GM12865 (cell line): ENCODE measurements around the gene LRRC27.
A peak's percentile ranks its signal among the peaks of the same experiment; 100 is the strongest.

Source experiments
- DNase-seq: peaks from one replicate; pipeline ENCODE4 v3.0.0; 2010; ENCODE audit warnings: low read depth
- H3K4me3 ChIP-seq: 2 replicates; pipeline ENCODE4 v1.5.1; 2011; ENCODE audit warnings: mild to moderate bottlenecking, low read depth, low read length, control low read depth
- TF ChIP-seq, protein P1 (sequence below): IDR thresholded peaks from 2 replicates; pipeline ENCODE4 v1.5.1; 2011; ENCODE audit warnings: low read length, control low read depth, low read depth, inconsistent platforms; ENCODE audit not compliant: insufficient read depth; ENCODE audit errors: missing control alignments

LRRC27 gene

DNA sequence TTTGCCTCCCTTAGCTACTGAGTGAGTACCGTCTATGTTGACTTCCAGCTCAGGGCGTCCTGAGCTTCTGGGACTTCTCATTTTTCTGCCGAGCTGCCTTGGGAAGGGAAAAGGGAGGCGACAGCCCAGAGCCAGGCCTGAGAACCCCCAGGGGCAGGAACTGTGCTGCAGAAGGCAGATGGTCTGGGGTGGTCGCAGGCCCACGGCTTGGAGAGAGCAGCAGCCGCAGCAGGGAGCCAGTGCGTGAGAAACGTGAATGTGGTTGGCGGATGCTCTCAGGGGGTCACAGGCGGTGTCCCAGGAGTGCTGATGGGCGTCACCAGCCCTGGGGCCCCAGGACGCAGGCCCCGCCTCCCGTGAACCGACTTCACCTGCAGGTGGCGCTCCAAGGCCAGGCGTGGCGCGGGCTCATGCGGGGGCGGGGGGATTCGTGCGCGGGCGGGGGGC lies 55.8 kb downstream of the LRRC27 start:
- H3K4me3 ChIP-seq: no peak overlapping the region
- DNase-seq: peak; percentile 47
- TF ChIP-seq, protein P1, sequence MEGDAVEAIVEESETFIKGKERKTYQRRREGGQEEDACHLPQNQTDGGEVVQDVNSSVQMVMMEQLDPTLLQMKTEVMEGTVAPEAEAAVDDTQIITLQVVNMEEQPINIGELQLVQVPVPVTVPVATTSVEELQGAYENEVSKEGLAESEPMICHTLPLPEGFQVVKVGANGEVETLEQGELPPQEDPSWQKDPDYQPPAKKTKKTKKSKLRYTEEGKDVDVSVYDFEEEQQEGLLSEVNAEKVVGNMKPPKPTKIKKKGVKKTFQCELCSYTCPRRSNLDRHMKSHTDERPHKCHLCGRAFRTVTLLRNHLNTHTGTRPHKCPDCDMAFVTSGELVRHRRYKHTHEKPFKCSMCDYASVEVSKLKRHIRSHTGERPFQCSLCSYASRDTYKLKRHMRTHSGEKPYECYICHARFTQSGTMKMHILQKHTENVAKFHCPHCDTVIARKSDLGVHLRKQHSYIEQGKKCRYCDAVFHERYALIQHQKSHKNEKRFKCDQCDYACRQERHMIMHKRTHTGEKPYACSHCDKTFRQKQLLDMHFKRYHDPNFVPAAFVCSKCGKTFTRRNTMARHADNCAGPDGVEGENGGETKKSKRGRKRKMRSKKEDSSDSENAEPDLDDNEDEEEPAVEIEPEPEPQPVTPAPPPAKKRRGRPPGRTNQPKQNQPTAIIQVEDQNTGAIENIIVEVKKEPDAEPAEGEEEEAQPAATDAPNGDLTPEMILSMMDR: peak; percentile 60

DNA sequence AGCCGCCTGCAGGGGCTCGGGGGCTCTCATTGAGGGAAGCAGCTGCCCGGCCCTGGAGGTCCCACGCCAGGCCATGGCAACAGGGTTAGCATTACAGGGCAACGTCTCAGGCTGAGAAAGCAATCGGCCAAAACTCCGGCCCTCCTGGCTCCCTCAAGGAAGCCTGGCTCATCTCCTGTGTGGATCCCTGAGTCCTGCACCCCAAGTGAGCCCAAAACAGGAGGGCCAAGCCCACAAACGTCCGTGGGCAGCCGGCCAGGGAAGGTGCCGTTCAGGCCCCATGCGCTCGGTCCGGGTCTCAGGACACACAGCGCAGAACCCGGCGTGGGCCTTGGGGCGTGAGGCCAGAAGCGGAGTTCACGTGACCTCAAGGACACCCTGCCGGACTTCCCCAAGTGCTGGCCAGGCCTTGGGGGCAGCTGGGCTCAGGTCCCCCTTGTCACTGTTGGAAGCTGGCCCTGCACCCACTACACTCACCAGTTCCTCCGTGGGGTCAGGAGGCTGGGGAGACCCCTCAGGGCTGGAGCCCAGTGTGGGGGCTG lies 57.0 kb downstream of the LRRC27 start:
- DNase-seq: no peak
- no peak overlapping the region for H3K4me3 ChIP-seq
- TF ChIP-seq, protein P1: no peak

DNA sequence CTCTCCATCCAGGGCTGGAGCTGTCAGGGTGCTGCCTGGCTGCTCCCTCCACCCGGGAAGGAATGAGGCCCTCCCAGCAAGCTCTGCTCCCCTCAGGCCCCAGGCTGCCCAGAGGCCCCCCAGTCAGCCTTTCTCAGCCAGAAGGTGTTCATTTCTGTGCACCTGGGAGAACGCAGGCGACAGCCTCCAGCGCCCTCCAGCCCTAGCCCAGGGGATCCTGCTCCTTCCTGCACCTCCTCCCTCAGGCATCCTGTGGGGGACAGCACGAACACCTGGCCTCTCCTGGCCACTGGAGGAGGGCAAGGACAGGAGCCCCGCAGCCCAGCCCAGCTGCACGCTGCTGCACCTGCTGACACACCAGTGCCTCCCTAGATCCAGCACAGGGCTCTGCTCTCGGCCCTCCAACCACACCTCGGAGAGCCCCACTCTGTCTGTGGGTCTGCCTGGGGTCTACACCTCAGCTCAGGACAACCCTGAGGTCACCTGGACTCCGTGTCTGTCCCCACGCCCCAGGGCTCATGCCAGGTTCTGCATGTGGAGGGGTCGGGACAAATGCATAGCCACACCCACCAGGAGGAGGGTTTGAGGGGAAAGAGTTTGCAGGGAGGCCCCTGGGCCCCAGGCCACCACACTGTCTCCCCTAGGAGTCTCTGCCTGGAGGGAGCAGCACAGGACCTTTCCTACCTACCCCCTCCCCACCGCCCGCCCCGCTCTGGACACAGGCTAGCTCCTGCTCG lies 57.6 kb downstream of the LRRC27 start:
- TF ChIP-seq, protein P1: no peak
- no peak for DNase-seq
- H3K4me3 ChIP-seq: no peak overlapping the region

DNA sequence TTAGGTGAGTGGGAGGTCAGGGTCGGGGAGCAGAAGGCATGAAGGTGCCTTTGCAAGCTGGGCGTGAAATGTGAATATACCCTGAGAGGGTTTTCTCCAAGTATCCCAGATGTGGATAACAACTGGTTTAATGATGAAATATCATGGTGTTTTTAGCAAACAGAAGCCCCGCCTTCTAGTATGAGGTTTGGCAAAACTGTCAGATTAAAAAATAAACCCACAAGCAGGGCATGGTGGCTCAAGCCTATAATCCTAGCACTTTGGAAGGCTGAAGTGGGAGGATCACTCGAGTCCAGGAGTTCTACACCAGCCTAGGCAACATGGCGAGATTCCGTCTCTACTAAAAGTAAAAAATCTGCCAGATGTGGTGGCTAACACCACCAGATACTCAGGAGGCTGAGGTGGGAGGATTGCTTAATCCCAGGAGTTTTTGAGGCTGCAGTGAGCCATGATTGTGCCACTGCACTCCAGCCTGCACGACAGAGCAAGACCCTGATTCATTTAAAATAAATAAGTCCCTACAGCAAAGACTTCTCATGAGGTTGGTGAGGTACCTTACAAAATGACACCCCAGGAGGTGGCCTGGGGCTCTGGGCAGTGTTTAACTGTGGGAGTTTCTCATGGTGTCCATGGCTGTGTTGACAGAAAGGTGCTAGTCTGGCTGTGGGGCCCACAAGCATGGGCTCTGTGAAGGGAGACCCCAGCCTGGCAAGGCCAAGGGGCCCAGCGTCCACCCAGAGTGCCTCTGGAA lies 58.4 kb downstream of the LRRC27 start:
- TF ChIP-seq, protein P1: no peak
- DNase-seq: no peak
- no peak overlapping the region for H3K4me3 ChIP-seq

DNA sequence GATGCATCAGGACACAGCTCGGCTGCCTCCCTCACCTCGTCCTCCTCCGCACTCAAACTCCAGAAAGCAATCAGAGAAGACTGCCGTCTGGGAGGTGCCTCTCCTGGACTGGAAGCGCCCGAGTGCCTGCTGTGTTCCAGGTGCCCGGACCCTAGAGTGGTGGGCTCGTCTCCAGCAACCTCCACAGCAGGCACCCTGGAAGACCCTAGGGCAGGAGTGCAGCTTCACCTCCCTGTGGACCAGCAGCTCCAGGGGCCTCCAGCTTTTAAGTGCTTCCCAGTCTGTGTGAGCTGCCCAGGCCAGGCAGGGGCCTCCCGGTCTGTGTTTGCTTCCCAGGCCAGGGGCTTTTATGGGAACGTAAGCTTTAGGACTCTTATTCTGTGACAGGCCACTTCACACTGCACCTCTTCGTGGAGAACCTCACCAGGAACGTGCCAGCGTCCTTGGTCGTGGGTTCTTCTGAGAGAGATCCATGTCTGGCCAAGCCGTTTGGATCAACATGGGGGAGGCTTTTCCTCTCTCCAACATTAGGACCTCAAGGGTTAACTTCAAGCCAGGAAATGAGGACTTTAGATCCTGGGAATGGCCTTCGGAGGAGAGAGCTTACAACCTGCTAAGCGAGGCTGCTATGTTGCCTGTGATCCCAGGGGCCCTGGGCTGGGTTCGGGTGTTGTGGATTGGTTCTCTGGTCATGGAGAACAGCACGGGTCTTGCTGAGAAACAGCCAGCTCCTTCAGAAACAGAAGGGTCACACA lies 59.1 kb downstream of the LRRC27 start:
- TF ChIP-seq, protein P1: no peak
- DNase-seq: no peak
- no peak overlapping the region for H3K4me3 ChIP-seq

DNA sequence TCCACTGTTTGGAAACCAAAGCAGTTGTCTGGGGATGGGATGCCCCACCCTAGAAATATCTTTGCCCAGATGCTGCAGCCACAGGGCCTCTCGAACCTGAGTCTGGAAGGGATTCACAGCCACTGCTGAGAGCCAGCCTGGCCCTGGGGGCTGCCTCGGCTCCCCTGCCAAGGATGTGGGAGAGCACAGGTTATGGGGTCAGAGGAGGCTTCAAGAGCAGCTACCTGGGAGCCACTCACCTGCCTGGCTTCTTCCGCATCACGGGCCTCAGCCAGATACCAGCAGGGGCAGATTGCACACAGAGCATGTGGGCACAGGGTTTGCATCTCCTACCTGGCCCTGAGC lies 59.7 kb downstream of the LRRC27 start:
- TF ChIP-seq, protein P1: no peak
- no peak for DNase-seq
- no peak overlapping the region for H3K4me3 ChIP-seq
